Measurements from ENCODE around the gene EVA1B. TPM values are rescaled to one million over a fixed set of nuclear protein-coding genes. Genes with fewer than 3 reads are reported as not detected.

EVA1B gene
- total RNA-seq, 4 donors from 2014 or later: 42.0 to 68.7 (median 53.7) TPM

- Histone ChIP-seq H3K4me3 (no peak overlapping the region), H3K36me3 (peaks cover 0 to 15% of the 10 kb centered on the region in 2 donors), H3K27me3 (no peaks in the 10 kb centered on the region), H3K27ac (no peak overlapping the region), H3K4me1 (peaks cover 4 to 37% (median 6%) of the 10 kb centered on the region in 3 donors), H3K9me3 (no peaks in the 10 kb centered on the region)
- no peak for ATAC-seq
- WGBS, 2 donors (ENCODE audit: low coverage in 1 of 2): 89 to 96% methylated on average over 1 of the region's 1 CpG
- TF ChIP-seq POLR2A (IDR thresholded peaks at IDR 0.05) (no peak), POLR2AphosphoS5 (IDR thresholded peaks at IDR 0.05) (no peak), CTCF (IDR thresholded peaks at IDR 0.05) (no peak), EP300 (IDR thresholded peaks at IDR 0.05) (no peak)
Measured at GRCh38 chr1:36274201-36274600, 49.2 kb downstream of the EVA1B start.

DNA sequence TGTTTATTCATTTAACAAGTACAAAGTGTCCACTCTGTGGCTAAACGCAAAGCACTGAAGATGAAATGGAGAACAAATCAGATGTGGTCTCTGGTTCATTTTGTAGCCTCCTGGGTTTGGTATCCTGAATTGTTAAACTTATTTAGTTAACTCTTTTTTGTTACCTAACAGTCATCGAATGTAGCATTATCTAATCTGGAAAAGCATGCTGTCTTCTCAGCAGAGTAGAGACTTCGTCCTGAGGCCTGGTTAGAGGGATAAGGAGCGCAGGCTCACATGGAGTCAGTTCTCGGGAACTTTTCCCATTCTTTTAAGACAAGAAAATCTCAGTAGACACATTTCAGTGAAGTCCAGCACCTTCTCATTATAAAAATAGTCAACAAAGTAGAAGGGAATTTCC is 50.4 kb downstream of the EVA1B start:
- 54 to 68% methylated on average over 5 of the region's 5 CpGs for WGBS, 2 donors (ENCODE audit: low coverage in 1 of 2)
- no peaks in the 10 kb centered on the region for H3K9me3 ChIP-seq
- H3K4me3 ChIP-seq: no peak overlapping the region
- H3K27ac ChIP-seq: no peak overlapping the region
- TF ChIP-seq POLR2AphosphoS5 (IDR thresholded peaks at IDR 0.05): no peak
- TF ChIP-seq CTCF (IDR thresholded peaks at IDR 0.05): no peak
- TF ChIP-seq EP300 (IDR thresholded peaks at IDR 0.05): no peak
- no peak for TF ChIP-seq POLR2A (IDR thresholded peaks at IDR 0.05)
- no peak for ATAC-seq
- no peaks in the 10 kb centered on the region for H3K27me3 ChIP-seq
- peaks cover 0 to 32% (median 0%) of the 10 kb centered on the region in 3 donors for H3K4me1 ChIP-seq
- H3K36me3 ChIP-seq: peaks cover 0 to 19% of the 10 kb centered on the region in 2 donors

Other genes starting within 250 kb of the EVA1B start
- under 1 TPM in 1 of 4 donors, not detected in 3; 0.73 TPM for gene TEKT2, start 239.6 kb downstream of the EVA1B start, total RNA-seq
- 10 to 100 TPM; 23.8 to 43.4 (median 32.6) TPM for gene ADPRS, start 234.8 kb downstream of the EVA1B start, total RNA-seq
- gene COL8A2, start 198.4 kb downstream of the EVA1B start, total RNA-seq: 10 to 100 TPM; 43.3 to 57.8 (median 50.6) TPM
- gene TRAPPC3, start 174.2 kb downstream of the EVA1B start, total RNA-seq: 100 to 1,000 TPM; 102 to 166 (median 129) TPM
- gene MAP7D1, start 167.5 kb downstream of the EVA1B start, total RNA-seq: 100 to 1,000 TPM; 147 to 243 (median 172) TPM
- 100 to 1,000 TPM; 100 to 123 (median 114) TPM for gene THRAP3, start 99.2 kb downstream of the EVA1B start, total RNA-seq
- 1 to 10 TPM in 2 of 4 donors, under 1 TPM in 1, not detected in 1; 0.27 to 1.4 (median 1.3) TPM for gene SH3D21, start 17.3 kb downstream of the EVA1B start, total RNA-seq
- gene STK40, start 62.3 kb upstream of the EVA1B start, total RNA-seq: 100 to 1,000 TPM in 1 of 4 donors, 10 to 100 TPM in 3; 39.2 to 127 (median 68.6) TPM
- gene LSM10, start 74.3 kb upstream of the EVA1B start, total RNA-seq: 10 to 100 TPM; 39.5 to 50.2 (median 47.3) TPM
- gene OSCP1, start 126.8 kb upstream of the EVA1B start, total RNA-seq: 10 to 100 TPM in 2 of 4 donors, 1 to 10 TPM in 2; 6.5 to 13.9 (median 10.0) TPM
- gene MRPS15, start 140.7 kb upstream of the EVA1B start, total RNA-seq: 10 to 100 TPM; 52.6 to 68.5 (median 61.3) TPM
- gene CSF3R, start 159.3 kb upstream of the EVA1B start, total RNA-seq: 10 to 100 TPM in 2 of 4 donors, 1 to 10 TPM in 2; 2.7 to 26.8 (median 10.1) TPM

All from gastroesophageal sphincter (tissue), 4 donors.